Middle frontal gyrus (tissue), 1 donor: ENCODE results near the gene MAP6D1.

Experiments
- DNase-seq: peaks from one replicate; pipeline ENCODE4 v3.0.0-alpha.2; 2015; ENCODE audit warnings: low spot score; ENCODE audit errors: extremely low spot score

The MAP6D1 gene

DNA sequence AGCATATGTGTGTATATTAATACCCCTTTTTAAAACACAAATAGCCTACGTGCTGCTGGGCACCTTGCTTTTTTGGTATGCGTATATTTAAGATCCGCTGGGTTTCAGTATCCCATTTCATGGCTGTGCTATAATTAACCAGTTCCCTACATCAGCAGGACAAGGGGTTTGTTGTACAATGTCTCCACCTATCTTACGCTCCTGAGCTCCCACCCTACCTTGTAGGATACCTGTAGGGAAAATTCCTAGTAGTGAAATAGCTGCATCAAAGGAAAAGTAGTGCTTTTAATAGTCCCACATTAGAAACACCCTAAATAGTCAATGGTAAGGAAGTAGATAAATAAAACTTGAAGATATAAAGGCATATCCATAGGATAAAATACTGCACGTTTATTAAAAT, 1.4 kb downstream of the MAP6D1 start:
- DNase-seq: no peak

DNA sequence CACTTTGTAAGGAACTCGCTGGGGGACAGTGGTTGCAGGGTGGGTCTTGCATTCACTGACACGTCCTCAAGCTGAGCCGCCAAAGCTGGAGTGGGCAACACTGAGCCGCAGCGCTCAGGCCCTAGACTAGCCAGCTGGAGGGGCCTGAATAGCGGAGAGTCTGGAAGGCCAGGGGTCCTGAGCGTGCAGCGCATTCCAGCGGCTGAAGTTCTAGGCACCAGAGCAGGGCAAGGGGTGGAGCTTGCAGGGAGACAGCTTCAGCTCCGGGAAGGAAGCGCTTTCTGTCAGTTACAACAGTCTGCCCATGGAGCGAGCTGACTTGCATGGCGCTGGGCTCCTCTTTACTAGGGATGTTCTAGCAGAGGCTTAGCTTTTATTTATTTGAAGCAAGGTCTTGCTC, 2.7 kb downstream of the MAP6D1 start:
- DNase-seq: no peak

DNA sequence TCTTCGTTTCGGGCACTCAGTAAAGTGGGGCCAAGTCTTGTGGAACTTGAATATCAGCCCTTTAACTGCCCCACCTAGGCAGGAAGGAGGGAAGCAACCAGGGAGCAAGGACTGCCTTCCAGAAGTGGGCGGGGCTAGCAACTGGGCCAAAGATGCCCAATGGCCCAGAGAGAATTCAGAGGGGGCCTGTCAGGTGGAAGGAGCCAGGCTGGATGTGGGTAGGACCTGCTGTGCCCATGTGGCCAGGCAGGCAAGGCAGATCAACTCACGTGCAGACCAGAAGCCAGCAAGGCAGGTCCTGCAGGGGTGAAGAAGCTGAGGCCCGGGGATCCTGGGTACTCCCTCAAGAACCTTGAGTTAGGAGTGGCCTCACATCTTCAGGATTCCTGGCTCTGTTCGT, 5.5 kb downstream of the MAP6D1 start:
- DNase-seq: no peak

DNA sequence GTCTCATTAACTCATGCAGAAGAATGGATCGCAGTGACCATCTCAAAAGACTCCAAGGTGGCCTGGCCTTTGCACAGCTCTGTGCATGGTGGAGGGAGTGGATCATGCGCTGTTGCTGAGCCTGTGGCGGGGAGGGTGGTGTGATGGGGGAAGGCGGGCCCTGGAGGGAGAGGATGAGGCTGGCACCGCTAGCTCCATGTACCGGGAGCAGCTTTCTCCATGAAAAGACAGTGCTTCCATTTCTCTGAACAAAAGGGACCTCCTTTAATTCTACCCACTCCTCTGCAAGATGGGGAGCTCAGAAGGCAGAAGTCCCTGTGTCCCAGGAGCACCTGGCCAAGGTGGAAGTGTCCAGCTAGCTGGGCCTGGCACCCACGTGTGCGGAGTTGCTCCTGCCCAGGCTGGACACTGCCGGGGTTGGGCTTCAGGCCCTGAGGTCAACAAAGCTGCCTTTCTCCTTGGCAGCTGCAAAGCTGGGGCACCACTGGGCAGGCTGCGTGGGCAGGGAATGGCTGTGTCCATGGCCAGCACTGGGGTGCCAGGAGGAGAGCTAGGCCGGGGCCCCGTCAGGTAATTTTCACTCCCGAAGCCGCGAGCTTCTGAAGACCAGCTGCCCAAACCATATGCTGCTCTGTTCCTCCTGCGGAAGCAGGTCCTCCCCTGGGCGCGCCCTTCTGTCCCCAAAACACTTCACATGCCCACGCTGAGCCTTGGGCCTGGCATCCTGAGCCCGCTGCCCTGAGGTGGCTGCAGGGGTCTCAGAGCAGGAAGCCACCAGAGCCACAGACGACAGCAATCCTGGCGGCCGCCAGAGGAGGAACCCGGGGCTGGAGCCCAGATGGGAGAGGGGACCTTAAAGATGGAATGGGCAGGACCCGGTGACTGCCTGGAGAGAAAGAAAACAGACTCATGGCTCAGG, 6.4 kb downstream of the MAP6D1 start:
- peak; percentile 65 for DNase-seq

DNA sequence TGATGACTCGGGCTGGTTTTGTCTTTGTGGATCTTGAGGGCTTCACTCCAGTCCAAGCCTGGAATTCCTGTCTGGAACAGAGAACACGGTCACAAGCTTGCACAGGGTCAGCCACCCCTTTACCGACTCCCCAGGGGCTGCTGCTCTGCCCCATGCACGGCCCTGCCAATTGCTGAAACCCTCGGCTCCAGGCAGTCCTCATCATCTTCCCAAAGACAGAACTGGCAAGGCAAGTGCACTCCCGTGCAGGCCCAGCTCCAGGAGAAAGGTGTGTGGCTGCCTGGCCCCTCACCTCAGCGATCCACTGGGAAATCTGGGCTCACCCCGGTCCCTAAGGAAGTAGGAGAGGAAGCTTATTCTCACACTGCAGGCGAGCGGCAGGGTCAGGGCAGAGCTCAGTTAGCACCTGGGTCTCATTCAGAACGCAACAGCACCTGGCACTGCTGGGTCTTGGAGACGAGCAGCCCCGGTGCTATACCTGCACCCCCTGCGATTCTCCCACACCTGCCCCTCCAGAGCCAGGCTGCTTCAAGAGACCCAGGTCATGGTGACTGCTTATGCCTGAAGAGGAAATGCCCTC, 7.2 kb downstream of the MAP6D1 start:
- no peak for DNase-seq

DNA sequence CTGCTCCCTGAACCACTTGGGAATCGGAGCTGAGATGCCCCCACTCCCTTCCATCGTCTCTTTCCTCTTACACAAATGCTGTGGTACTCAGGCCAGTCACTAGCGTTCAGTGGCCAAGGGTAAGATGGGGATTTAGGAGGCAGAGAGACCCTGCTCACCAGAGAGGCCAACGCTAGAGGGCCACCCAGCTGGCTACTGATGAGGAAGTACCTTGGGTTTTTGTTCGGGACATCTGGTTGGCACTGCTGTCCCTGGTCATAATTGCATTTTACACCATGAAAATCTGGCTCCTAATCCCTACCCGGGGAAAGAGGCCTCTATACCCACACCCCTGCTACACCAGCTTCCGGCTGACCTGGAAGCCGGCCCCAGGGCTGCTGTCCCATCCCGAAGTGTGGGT, 7.7 kb downstream of the MAP6D1 start:
- no peak for DNase-seq

DNA sequence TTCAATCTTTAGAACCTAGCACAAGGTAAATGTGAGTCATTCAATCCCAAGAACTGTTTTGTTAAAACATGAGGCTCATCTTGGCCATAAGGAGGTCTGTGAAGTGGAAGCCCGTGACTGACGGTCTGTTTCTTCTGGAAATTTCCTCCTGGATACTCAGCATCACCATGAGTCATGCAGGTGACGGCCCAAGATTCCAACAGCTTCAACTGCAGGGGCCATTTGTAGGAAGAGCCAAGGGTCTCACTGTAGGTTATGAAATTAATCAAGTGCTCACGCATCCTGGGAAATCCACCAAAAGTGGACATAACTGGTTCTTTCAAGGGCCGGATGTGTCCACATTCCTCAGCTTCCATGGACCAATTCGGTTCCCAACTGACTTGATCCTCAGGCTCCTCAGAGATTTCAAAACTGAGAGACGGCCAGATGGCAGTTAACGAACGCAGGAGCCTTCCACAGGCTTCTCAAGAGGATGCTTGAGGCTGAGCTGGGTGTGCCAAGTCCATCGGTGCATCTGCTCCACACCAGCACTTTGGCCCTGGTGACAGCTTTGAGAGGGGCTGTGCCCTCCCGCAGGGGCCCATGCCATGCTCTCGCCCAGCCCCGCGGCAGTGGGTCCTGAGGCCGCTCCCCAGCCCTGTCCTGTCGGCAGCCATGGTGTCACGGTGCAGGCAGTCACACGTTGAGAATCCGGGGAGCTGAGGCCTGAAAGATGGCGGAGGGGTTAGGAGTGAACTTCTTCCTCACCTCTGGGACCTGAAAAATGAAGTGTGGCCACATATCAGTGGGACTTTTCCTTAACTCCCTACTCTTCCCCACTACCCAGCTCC, 8.5 kb downstream of the MAP6D1 start:
- no peak for DNase-seq

DNA sequence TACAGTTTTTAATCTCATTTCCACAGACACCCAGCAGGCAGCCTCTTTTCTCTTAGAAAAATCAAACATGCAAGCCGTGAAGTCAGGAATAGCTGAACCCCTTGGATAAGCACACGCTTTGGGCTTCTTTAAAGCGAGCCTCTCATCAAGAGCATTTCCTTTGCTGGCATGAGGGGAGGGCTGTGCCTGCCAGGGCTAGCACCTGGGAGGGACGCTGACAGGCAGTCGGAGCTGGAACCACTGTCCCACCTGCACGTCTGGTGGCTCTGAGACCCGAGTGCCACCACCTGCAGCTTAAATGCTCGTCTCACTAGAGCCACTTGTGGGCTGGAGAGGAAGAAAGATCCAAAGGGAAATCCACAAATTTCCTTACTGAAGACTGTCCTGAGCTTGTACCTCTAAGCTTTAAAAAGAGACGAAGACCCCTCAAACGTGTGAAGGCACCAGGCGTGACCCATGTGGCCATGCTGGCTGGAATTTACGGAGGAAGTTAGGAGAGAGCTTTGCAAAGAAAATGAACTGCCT, 9.4 kb downstream of the MAP6D1 start:
- DNase-seq: no peak

DNA sequence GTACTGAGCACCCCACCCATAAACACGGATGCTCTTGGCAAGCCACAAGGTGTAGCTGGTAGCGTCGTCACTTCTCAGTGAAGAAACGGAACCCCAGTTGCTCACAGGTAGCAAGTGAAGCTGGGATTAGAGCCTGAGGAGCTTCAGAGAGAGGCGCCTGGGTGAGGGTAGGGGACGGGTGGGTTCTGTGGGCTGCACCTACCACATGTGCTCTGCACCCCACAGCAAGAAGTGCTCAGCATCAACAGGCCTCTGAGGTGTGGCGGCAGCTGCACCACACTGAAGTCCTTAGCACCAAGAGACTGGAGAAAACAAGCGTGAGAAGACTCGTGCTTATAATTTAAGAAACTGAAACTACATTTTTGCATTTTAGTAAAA, 9.8 kb downstream of the MAP6D1 start:
- no peak for DNase-seq

DNA sequence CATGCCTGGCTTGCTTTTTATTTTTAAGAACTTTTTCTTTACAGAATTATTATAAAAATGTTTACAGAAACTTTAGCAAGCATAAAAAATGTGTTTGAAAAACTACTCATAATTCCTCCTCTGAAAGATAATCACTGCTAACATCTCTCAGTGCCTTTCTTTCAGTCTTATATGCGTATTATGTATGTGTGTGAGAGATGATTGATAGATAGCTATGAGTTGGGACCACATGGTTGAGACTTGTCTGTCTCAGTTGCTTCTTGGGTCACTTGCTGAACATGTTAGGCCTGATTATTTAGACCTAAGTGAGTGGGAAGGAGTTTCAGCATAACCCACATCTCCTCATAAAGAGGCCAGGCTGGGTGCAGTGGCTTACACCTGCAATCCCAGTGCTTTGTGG, 11.1 kb downstream of the MAP6D1 start:
- DNase-seq: no peak

DNA sequence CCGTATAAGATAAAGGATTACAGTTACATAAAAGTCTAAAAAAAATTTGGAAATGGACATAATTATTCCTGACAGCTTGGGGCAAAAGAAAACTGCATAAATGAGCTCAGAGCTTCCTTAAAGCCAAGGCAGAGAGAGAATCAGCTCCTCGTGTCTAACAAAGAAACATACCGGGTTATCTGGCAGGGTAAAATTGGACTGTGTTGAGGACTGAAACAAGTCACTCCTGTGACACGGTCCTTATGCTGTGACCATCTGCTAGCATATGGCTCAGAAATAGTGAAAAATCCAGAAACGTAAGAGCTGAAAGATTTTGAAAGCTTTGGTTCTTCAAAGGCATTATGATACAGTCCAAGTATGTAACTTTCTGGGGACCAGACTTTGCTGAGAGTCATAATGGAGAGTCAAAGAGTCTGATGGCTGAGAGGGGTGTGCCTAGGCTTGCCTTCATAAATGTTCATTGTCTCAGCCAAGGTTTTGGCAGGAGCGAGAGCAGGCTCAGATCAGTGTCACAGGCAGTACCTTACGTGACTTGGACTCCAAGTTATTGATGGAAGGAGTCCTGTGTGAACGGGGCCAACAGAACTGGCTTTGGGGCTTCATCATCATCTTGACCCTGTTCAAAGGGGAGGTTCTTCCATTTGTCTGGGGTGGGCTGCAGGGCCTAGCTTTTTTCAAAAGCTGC, 12.5 kb downstream of the MAP6D1 start:
- no peak for DNase-seq

DNA sequence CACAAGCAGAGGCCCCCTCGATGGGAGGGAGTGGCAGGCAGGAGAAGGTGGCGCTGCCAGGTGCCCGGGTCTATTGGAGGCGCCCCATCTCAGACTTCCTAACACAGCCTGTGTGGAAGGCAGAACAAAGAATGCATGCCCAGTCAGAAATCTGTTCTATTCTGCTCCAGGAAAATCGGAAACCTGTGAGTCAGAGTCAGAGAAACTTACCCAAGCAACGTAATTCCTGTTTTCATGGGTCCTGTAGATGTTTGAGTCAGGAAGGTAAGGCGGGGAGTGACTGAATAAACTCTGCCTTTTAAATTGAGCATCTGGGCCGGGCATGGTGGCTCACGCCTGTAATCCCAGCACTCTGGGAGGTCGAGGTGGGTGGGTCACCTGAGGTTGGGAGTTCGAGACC, 13.7 kb downstream of the MAP6D1 start:
- DNase-seq: no peak

DNA sequence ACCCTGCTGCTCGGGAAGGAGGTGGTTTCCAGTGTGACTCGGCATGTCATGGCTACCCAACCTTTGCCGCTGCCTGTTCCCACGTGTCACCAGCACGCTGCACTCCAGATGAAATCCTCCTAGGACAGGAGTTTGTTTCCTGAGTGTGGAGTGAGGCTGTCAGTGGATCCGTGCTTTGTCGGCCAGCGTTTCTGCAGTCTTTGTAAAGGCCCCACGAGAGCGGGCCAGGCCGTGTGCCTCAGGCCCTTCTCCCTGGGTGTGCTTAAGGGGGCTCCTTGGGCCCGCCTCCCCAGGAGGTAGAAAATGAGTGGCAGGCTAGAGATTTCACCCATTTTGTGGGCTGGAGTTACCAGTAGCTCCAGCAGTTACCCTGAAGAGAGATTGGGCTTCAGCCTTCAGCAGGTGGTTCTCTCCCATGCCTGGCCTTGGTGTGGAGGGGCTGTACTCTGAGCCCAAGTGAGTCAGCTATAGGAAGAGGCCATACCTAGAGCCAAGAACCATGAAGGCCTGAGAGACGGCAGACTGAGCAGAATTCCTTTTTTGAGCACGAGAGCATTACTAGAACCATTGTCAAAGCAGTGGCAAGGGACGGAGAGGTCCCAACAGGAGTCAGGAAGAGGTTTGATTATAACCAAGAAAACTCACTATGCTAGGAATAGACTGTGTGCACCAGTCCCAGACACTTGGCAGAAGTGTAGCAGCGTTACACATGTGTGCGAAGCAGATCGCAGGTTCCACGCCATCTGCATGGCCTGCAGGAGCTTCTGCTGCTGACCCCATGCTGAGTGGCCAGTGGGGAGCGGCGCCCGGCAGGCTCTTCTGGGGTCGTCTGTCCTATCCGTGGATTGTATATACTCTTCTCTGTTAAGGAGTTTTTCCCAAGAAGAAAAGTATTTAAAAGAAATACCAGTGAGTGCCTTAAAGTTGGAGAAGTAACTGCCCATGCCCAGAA, 14.5 kb downstream of the MAP6D1 start:
- no peak for DNase-seq

DNA sequence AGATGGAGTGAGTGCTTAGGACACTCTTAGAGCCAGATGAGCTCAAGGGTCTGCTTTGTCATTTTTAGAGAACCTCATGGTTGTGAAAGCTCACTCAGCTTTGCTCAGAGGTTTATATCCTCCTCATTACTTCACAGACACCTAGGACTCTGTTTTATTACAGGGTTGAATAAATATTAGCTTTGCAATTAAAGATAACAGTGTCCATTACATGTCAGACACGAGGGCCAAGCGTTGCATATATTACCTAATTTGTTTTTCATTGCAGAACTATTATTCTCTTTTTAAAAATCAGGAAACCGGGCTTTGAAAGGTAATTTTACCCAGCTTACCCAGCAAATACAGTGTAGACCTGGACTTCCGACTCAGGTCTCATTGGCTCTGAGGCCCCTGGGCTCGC, 16.1 kb downstream of the MAP6D1 start:
- no peak for DNase-seq

DNA sequence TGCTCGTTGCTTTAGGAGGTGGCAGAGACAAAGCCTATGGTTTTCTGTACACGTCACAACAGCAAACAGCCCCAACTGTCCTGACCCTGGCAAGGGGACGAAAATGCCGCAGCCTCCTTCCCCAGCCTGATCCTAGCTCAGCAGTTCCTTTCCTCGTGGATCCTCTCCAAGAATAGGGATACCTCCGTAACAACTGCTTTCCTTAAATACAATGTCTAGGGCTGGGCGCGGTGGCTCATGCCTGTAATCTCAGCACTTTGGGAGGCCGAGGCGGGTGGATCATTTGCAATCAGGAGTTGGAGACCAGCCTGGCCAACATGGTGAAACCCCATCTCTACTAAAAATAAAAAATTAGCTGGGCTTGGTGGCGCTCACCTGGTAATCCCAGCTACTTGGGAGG, 17.0 kb downstream of the MAP6D1 start:
- DNase-seq: no peak

DNA sequence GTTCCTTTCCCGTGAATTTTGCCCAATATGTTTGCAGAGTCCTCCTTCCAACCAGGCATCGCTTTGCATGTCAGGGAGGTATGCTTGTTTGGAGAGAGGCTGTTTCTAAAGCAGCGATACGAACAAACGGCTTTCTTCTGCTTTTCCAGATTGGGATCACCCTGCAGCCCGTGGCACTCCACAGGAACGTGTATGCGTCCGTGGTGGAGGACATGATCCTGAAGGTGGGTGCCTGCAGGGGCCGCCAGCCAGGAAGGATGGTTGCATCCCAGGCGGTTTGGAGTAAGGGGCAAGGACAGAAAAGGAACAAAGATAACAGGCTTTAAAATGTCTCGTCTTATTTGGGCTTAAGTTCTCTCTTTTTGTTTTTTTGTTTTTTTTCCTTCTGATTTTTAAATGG, 17.5 kb downstream of the MAP6D1 start:
- no peak for DNase-seq

DNA sequence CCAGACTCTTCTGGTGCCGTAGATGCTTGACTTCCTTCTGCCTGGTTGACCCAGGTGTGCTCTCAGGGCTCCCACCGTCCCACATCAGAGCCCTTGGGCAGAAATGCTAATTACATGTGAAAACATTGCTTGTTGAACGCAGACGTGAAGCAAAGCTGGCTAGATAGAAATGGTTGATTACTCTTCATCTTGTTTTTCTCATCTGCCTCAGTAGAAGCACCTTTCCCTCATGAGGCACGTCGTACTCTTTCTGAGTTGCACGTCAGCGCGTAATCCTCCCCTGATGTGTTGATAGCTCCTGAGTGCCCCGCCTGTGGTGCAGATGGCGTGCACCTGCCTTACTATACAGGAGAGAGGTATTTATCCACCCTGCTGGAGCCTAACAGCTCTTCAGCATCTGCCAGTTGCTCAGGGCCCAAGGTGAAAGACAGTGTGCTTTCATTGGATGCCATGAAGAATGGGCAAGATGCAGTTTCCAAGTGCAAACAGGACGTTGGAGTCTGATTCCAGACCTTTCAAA, 18.1 kb downstream of the MAP6D1 start:
- DNase-seq: no peak

DNA sequence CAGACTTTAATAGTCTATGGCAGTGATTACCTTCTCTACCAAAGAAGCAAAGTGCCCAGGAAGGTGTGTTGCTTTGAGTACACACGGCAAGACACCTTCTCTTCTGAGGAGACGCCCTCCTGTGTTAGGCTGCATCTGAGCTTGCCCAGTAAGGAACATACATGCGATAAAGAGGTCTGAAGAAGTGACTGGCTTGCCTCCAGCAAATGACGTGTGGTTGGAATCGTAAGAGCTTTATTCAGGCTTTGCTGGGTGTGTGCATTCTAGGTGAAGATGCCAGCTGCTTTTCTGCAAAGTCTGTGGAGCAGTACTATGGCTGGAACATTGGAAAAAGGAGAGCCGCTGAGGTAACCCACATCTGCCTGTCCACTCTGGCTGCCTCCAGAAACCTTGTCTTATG, 22.4 kb downstream of the MAP6D1 start:
- no peak for DNase-seq

DNA sequence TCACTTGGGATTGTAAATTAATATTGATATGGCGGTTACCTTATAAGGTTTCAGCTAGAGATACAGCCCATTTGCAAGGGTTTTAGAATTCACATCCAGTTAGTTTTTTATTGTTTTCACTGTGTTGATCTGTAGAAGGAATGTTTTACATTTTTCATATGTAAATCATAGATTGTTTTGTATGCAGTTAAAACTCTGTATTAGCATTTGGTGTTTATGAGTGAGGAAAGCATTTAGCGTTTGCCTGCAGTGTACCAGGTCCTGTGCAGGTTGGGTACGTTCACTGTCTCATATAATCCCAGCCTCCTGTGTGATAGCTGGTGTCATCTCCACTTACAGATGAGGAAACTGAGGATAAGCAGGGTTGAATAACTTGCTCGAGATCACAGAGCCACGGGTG, 23.8 kb downstream of the MAP6D1 start:
- no peak for DNase-seq

DNA sequence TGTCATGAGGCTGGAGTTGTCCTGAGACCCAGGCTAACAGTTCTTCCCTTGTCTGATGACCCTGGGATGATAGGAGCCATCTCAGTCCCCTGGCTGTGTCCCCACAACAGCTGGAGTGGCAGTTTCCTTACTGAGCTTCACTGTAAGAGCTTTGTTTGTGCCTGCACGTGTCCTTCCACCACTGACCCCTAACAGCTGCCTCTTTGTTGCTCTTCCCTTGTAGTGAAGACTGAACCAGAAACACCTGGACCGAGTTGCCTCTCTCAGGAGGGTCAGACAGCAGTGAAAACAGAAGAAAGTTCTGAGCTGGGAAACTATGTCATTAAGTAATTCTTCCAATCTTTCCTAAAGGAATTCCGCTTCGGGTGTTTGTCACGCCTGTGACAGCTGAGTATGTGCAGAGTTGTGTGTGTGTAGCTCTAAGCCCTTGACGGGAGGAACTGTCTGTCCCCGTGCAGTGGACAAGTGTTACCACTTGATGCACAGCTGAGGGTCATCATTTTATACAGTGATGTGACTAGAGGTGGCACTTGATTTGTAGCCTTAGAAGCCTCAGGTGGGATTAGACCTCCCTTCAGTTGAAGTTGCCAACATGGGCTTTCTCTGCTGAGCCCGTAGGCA, 25.0 kb downstream of the MAP6D1 start:
- peak; percentile 74 for DNase-seq
